Glutamatergic neuron (in vitro differentiated cells): ENCODE results near the gene CACNB2. TPM values are rescaled to one million over a fixed set of nuclear protein-coding genes. Genes with fewer than 3 reads are reported as not detected.

ENCODE experiments used
- DNase-seq: peaks from one replicate; pipeline ENCODE4 v3.0.0; 2022
- H3K27ac Mint-ChIP-seq: one replicate; pipeline ENCODE4 v1.8.0; 2020; ENCODE audit warnings: mild to moderate bottlenecking, mixed read lengths, inconsistent platforms; ENCODE audit not compliant: unreplicated experiment
- H3K27me3 Mint-ChIP-seq: one replicate; pipeline ENCODE4 v1.8.0; 2020; ENCODE audit warnings: mild to moderate bottlenecking, moderate library complexity, mixed read lengths, inconsistent platforms; ENCODE audit not compliant: unreplicated experiment
- H3K36me3 Mint-ChIP-seq: one replicate; pipeline ENCODE4 v1.8.0; 2020; ENCODE audit warnings: mild to moderate bottlenecking, mixed read lengths, inconsistent platforms; ENCODE audit not compliant: unreplicated experiment
- H3K4me1 Mint-ChIP-seq: one replicate; pipeline ENCODE4 v1.8.0; 2020; ENCODE audit warnings: mild to moderate bottlenecking, low read depth, mixed read lengths, inconsistent platforms; ENCODE audit not compliant: unreplicated experiment
- H3K4me3 Mint-ChIP-seq: one replicate; pipeline ENCODE4 v1.8.0; 2020; ENCODE audit warnings: mild to moderate bottlenecking, mixed read lengths, inconsistent platforms; ENCODE audit not compliant: unreplicated experiment
- H3K9me3 Mint-ChIP-seq: one replicate; pipeline ENCODE4 v1.8.0; 2020; ENCODE audit warnings: mild to moderate bottlenecking, moderate library complexity, mixed read lengths, inconsistent platforms; ENCODE audit not compliant: unreplicated experiment
- CTCF ChIP-seq: fragments of 200-600 bp; sonication (generic); IDR thresholded peaks from one replicate; pipeline ENCODE4 v1.5.0; 2021; ENCODE audit not compliant: partially characterized antibody, unreplicated experiment
- total RNA-seq: library from RNA; stranded (reverse); fragmentation: NEBNext Ultra II Directional; extraction: Animal tissue kit (Norgen Biotek cat#: 25700); gene quantifications from one replicate; pipeline ENCODE4 v1.2.1, GENCODE V29; 2021; ENCODE audit not compliant: unreplicated experiment

Gene CACNB2
- total RNA-seq, 1 donor from 2014 or later = 3.2 TPM

GRCh38 chr10:18523858-18524257, 383.6 kb downstream of the CACNB2 start:
- Mint-ChIP-seq H3K9me3 (no peaks in the 10 kb centered on the region), H3K27ac (no peak overlapping the region)

GRCh38 chr10:18527687-18528086, 387.5 kb downstream of the CACNB2 start:
- peaks cover 1% of the 10 kb centered on the region for H3K27me3 Mint-ChIP-seq
- no peak for DNase-seq
- H3K4me3 Mint-ChIP-seq = no peak overlapping the region
- peaks cover 14% of the 10 kb centered on the region for H3K36me3 Mint-ChIP-seq
- TF ChIP-seq CTCF = no peak
- peaks cover 2% of the 10 kb centered on the region for H3K4me1 Mint-ChIP-seq
- no peak overlapping the region for H3K27ac Mint-ChIP-seq
- peaks cover 2% of the 10 kb centered on the region for H3K9me3 Mint-ChIP-seq

More at GRCh38 chr10:18523858-18524257, 383.6 kb downstream of the CACNB2 start:
- Mint-ChIP-seq H3K27me3 (peaks cover 2% of the 10 kb centered on the region), H3K4me3 (no peak overlapping the region), H3K4me1 (peaks cover 2% of the 10 kb centered on the region), H3K36me3 (no peaks in the 10 kb centered on the region)
- no peak for DNase-seq
- no peak for TF ChIP-seq CTCF

GRCh38 chr10:18528292-18528691, 388.1 kb downstream of the CACNB2 start:
- no peak overlapping the region for H3K4me3 Mint-ChIP-seq
- TF ChIP-seq CTCF = no peak
- peaks cover 2% of the 10 kb centered on the region for H3K4me1 Mint-ChIP-seq
- peaks cover 14% of the 10 kb centered on the region for H3K36me3 Mint-ChIP-seq
- peaks cover 1% of the 10 kb centered on the region for H3K27me3 Mint-ChIP-seq
- H3K9me3 Mint-ChIP-seq = peaks cover 2% of the 10 kb centered on the region
- no peak for DNase-seq
- no peak overlapping the region for H3K27ac Mint-ChIP-seq

GRCh38 chr10:18532881-18533535, 392.8 kb downstream of the CACNB2 start:
- peaks cover 1% of the 10 kb centered on the region for H3K27me3 Mint-ChIP-seq
- TF ChIP-seq CTCF = no peak
- H3K27ac Mint-ChIP-seq = no peak overlapping the region
- DNase-seq = no peak
- H3K4me1 Mint-ChIP-seq = no peaks in the 10 kb centered on the region
- no peak overlapping the region for H3K4me3 Mint-ChIP-seq
- H3K9me3 Mint-ChIP-seq = peaks cover 2% of the 10 kb centered on the region
- H3K36me3 Mint-ChIP-seq = peaks cover 14% of the 10 kb centered on the region

GRCh38 chr10:18533896-18534295, 393.7 kb downstream of the CACNB2 start:
- peaks cover 2% of the 10 kb centered on the region for H3K9me3 Mint-ChIP-seq
- H3K4me1 Mint-ChIP-seq = no peaks in the 10 kb centered on the region
- peaks cover 1% of the 10 kb centered on the region for H3K27me3 Mint-ChIP-seq
- peaks cover 14% of the 10 kb centered on the region for H3K36me3 Mint-ChIP-seq
- no peak overlapping the region for H3K27ac Mint-ChIP-seq
- no peak overlapping the region for H3K4me3 Mint-ChIP-seq
- DNase-seq = no peak
- TF ChIP-seq CTCF = no peak
